ENCODE measurements around the gene ADGRB3.

The ADGRB3 gene

DNA sequence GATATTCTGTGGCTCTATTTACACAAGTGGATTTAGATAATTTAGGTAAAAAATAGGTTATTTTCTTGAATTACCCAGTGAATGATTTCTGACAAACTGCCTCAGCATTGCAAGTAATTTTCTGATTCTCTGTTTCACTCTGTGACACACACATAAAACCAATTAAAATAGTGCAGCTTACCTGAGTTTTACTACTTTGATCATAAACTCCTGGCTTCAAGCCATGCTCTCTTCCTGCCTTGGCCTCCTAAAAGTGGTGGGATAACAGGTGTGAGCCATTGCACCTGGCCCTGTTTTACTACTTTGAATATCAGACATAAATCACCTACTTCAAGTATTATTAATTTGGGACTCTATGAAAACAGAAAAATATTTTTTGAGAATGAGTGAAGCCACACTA, 462.9 kb downstream of the ADGRB3 start:
- TF ChIP-seq, protein P1, sequence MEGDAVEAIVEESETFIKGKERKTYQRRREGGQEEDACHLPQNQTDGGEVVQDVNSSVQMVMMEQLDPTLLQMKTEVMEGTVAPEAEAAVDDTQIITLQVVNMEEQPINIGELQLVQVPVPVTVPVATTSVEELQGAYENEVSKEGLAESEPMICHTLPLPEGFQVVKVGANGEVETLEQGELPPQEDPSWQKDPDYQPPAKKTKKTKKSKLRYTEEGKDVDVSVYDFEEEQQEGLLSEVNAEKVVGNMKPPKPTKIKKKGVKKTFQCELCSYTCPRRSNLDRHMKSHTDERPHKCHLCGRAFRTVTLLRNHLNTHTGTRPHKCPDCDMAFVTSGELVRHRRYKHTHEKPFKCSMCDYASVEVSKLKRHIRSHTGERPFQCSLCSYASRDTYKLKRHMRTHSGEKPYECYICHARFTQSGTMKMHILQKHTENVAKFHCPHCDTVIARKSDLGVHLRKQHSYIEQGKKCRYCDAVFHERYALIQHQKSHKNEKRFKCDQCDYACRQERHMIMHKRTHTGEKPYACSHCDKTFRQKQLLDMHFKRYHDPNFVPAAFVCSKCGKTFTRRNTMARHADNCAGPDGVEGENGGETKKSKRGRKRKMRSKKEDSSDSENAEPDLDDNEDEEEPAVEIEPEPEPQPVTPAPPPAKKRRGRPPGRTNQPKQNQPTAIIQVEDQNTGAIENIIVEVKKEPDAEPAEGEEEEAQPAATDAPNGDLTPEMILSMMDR (conservative IDR thresholded peaks at IDR 0.05; ENCODE audit: low read depth, low read length): no peak
- no peak overlapping the region for H3K4me3 ChIP-seq (ENCODE audit: low read length)
- no peak for DNase-seq (ENCODE audit: low read depth)

DNA sequence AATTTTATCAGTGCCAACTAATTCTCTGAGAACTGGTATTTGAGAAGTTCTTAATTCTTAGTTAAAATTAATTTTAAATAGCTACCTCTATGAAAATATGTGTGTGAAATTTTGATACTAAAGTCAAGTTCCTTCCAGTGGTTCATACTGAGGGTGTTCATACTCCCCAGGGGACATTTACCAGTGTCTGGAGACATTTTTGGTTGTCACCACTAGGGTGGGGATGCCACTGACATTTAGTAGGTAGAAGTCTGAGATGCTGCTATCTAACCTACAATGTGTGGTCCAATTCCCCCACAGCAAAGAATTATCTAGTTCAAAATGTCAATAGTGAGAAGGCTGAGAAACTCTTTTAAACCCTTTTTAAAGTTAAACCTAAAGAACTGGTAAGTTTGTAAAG, 463.8 kb downstream of the ADGRB3 start:
- DNase-seq (ENCODE audit: low read depth): no peak
- TF ChIP-seq, protein P1 (conservative IDR thresholded peaks at IDR 0.05; ENCODE audit: low read depth, low read length): no peak
- H3K4me3 ChIP-seq (ENCODE audit: low read length): no peak overlapping the region

DNA sequence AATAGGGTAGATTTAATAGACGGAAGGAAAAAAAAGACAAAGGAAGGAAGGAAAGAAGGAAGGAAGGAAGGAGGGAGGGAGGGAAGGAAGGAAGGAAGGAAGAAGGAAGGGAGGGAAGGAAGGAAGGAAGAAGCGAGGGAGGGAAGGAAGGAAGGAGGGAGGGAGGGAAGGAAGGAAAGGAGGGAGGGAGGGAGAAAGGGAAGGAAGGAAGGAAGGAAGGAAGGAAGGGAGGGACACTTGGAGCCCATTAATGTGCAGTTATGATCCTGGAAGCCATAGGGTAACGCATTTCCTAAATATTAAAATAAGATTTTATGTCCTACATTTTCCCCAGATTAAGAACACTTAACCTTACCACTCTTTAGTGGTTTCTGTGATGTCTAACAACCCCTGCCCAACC, 465.7 kb downstream of the ADGRB3 start:
- TF ChIP-seq, protein P1 (conservative IDR thresholded peaks at IDR 0.05; ENCODE audit: low read depth, low read length): no peak
- DNase-seq (ENCODE audit: low read depth): no peak
- H3K4me3 ChIP-seq (ENCODE audit: low read length): no peak overlapping the region

DNA sequence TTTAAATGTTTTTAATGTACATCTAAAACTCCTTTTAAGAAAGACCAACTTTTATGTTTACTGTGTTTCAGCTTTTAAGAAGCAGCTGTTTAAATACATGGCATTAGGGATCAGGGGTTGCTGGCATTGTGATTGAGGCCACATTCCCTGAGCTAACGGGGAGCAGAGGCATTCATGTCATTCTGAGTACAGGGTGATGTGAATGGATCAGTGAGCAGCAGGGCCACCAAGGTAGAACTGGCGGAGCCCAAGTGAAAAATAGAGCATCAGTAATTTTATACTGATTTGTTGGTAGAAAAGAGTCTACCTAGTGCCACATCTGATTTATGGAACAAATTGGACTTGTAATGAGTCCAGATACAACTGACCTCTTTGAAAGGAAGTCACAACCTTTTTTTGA, 467.3 kb downstream of the ADGRB3 start:
- H3K4me3 ChIP-seq (ENCODE audit: low read length): no peak overlapping the region
- TF ChIP-seq, protein P1 (conservative IDR thresholded peaks at IDR 0.05; ENCODE audit: low read depth, low read length): no peak
- DNase-seq (ENCODE audit: low read depth): no peak

DNA sequence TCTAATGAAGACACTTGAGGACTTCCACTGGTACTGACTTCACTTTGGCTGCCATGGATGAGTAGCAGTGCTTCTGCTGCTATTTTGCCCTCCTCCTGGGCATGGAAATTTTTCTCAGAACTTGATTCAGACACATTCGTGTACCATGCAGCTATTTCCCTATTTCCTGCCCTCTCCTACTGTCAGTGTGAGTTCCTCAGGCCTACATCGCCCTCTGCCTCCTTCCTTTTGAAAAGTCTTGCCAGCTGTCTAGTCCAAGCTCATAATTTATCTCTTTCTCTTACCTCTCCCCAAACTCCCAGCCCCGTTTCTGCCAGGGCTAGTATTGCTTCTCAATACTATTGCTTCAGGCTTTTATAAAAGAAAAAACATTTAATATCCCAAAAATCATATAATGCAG, 470.2 kb downstream of the ADGRB3 start:
- no peak for DNase-seq (ENCODE audit: low read depth)
- TF ChIP-seq, protein P1 (conservative IDR thresholded peaks at IDR 0.05; ENCODE audit: low read depth, low read length): peak; percentile 36
- no peak overlapping the region for H3K4me3 ChIP-seq (ENCODE audit: low read length)

DNA sequence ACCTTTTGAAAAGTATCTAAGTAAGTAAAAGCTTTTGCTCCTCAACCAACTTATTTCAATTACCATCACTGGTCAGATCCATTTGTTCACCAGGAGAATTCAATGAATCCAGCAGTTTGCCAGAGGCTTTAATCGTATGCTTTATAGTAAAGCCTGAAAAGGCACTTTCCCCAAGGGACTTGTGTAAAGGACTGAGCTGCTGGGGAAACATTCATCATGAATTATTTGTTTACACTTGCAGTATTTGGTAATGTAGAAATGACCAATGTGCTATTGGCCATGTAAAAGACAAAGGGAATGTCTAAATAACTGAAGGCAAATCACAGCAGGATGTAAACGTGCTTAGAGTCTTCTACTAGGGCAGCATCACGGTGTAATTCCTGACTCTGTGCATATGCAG, 471.4 kb downstream of the ADGRB3 start:
- no peak for DNase-seq (ENCODE audit: low read depth)
- TF ChIP-seq, protein P1 (conservative IDR thresholded peaks at IDR 0.05; ENCODE audit: low read depth, low read length): no peak
- H3K4me3 ChIP-seq (ENCODE audit: low read length): no peak overlapping the region

DNA sequence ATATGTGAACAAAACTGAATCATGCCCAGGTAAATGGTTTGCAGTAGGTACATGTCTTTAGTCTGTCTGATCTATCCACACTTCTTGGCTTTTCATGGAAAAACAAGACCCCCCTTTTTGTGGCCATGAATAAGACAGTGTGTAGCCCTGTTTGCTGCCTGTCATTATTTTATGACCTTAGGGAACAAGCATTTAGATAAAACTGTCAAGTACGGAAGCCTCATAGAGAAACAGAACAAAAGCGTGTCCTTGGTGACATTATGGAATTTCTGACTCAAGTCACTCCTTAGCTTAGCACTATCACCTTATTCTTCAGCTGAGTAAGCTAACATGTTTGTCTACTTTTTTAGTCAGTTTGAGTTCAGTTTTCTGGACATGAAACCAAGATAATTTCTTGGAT, 476.2 kb downstream of the ADGRB3 start:
- no peak overlapping the region for H3K4me3 ChIP-seq (ENCODE audit: low read length)
- no peak for DNase-seq (ENCODE audit: low read depth)
- TF ChIP-seq, protein P1 (conservative IDR thresholded peaks at IDR 0.05; ENCODE audit: low read depth, low read length): no peak
